Measurements from ENCODE around the gene SOHLH1.

DNA sequence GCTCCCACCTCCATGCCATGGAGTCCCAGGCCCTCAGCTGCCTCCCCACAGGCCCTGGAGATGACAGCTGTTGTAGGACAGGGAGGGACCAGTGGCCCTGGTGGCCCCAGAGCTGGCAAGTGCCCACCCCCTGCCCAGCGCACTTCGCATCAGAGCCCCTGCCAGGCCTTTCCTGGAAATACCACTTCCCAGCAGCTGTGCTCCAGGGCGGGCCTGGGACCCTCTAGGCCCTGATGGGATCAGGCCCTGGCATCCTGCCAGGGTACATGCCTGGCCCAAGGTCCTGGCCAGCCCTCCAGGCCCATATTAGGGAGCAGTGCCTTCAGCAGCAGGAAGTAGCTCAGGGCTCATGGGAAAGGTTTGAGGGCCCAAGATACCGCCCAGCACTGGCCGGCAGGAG, 5.2 kb upstream of the SOHLH1 start:
- no peak for TF ChIP-seq CTCF (IDR thresholded peaks at IDR 0.05 in 8 of 11, conservative IDR thresholded peaks at IDR 0.05 in 3 of 11)
- TF ChIP-seq POLR2AphosphoS5 (IDR thresholded peaks at IDR 0.05): peak; percentile 78 to 88 (median 80)
- TF ChIP-seq POLR2A (IDR thresholded peaks at IDR 0.05): no peak

Data from spleen (tissue), 7 donors.